ENCODE measurements around the gene DLG2. TPM values are rescaled to one million over a fixed set of nuclear protein-coding genes. Genes with fewer than 3 reads are reported as not detected.

Gene DLG2
- total and polyA plus RNA-seq, 2 of the 8 experiments (the other 6 are each of a cell fraction or from before 2014, with no cell fraction given): 1.7 to 14.3 TPM

DNA sequence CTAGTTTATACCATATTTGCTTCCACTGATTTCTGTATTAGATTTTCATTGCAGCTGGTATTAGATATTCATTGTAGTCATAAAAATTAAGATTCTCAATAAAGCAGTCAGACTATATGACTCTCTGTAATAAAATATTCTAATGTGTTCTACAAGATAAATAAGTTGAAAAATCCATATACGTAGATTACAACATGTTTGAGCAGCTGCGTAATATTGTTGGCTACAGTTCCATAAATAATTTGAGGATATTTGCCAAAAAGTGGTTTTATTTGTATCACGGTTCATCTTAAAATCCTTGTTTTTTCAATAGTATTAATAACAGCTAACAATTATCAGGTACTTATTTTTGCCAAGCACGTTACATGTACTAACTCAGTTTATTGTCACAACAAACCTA, 1672.4 kb downstream of the DLG2 start (continued):
- TF ChIP-seq KDM1A (IDR thresholded peaks at IDR 0.05; ENCODE audit: borderline replicate concordance, low read length): no peak
- TF ChIP-seq HDAC6 (IDR thresholded peaks at IDR 0.05; ENCODE audit: low read depth, low read length): no peak
- TF ChIP-seq POLR2AphosphoS5 (IDR thresholded peaks at IDR 0.05; ENCODE audit: low read depth, low read length): no peak
- TF ChIP-seq TEAD4 (IDR thresholded peaks at IDR 0.05; ENCODE audit: low read depth, low read length): no peak
- TF ChIP-seq SAP30 (IDR thresholded peaks at IDR 0.05; ENCODE audit: insufficient read depth, insufficient replicate concordance, low read length): no peak
